Psoas muscle (tissue), 8 donors: Measurements from ENCODE around the gene OLA1. TPM values are rescaled to one million over a fixed set of nuclear protein-coding genes. Genes with fewer than 3 reads are reported as not detected.

ENCODE experiments used
- ATAC-seq, 4 donors: fragments of 200-7000 bp; cut with Tn5 transposase; one replicate each; pipeline ENCODE4 v1.9.1; 2020; ENCODE audit warnings: moderate library complexity in 3 of 4, mild to moderate bottlenecking in 2 of 4
- DNase-seq, 2 donors: peaks; one replicate each; pipeline ENCODE4 v3.0.0-alpha.2; 2020
- H3K27ac ChIP-seq: fragments of 200-600 bp; one replicate; pipeline ENCODE4 v1.8.0; 2022
- H3K27me3 ChIP-seq, 3 donors: fragments of 200-600 bp in 1 of 3; one replicate each; pipeline versions ENCODE4 v1.6.1 to v1.8.0; 2013 to 2022; ENCODE audit warnings: low read length in 2 of 3, mild to moderate bottlenecking in 2 of 3, moderate library complexity in 1 of 3; ENCODE audit not compliant: insufficient read depth in 3 of 3
- H3K36me3 ChIP-seq, 2 donors: fragments of 200-600 bp in 1 of 2; one replicate each; pipeline versions ENCODE4 v1.6.1 to v1.8.0; 2013 to 2022; ENCODE audit warnings: low read depth in 1 of 2, mild to moderate bottlenecking in 1 of 2, moderate library complexity in 1 of 2; ENCODE audit not compliant: insufficient read depth in 1 of 2
- H3K4me1 ChIP-seq: fragments of 200-600 bp; one replicate; pipeline ENCODE4 v1.8.0; 2022
- H3K4me3 ChIP-seq: fragments of 200-600 bp; one replicate; pipeline ENCODE4 v1.8.0; 2022; ENCODE audit warnings: mild to moderate bottlenecking
- H3K9me3 ChIP-seq: fragments of 200-600 bp; one replicate; pipeline ENCODE4 v1.8.0; 2022
- CTCF ChIP-seq: fragments of 200-600 bp; IDR thresholded peaks from one replicate; pipeline ENCODE4 v1.8.0; 2022; ENCODE audit warnings: antibody characterized with exemption
- WGBS, 3 donors: extraction: QIAGEN DNeasy Blood & Tissue Kit; methylation state at CpG; one replicate each; pipeline versions ENCODE4 v1.1.6 to v1.1.7; 2013; 5-methylcytosine and 5-hydroxymethylcytosine counted together
- intact Hi-C, 2 donors: fragments of 100-400 bp; cut with DNase I; formaldehyde crosslinking; loops; one replicate each; pipeline versions ENCODE4 v1.11.0 to v1.14.2; 2022
- polyA plus RNA-seq, 3 donors: library from polyadenylated mRNA; stranded (reverse); fragments of 200-250 nt; gene quantifications; one replicate each; pipeline ENCODE4 v1.2.3, GENCODE V29; 2013
- total RNA-seq, 4 donors: library from RNA; stranded (reverse); fragmentation: NEBNext Ultra II Directional in 2 of 4; extraction: Animal tissue kit (Norgen Biotek cat#: 25700) in 2 of 4; gene quantifications; one replicate each; pipeline versions ENCODE4 v1.2.1 to v1.2.4, GENCODE V29; 2021 to 2023
- donor health status: healthy with polysubstance abuse.
- donor health status: DM: no; HTN: no; CAD: no; lungs with moderate emphysema.
- donor health status: Bipolar disorder and iron deficiency.
- donor health status: healthy.
- donor health status: DM: yes; HTN: yes; CAD: no.
- donor health status: DM: no; HTN: no; CAD: no.
- donor health status: DM: no; HTN: no; CAD: no.
- donor health status: DM: yes; HTN: yes; CAD: no.

Gene OLA1
- total and polyA plus RNA-seq, 7 donors, result 86.8 to 125 (median 112) TPM

- Histone ChIP-seq H3K27me3 (no peaks in the 10 kb centered on the region), H3K4me3 (no peak overlapping the region), H3K4me1 (no peaks in the 10 kb centered on the region), H3K9me3 (no peaks in the 10 kb centered on the region), H3K27ac (no peak overlapping the region), H3K36me3 (no peaks in the 10 kb centered on the region)
- no peak for TF ChIP-seq CTCF
- 96 to 99% (median 98%) methylated on average over 3 of the region's 3 CpGs for WGBS, 3 donors
- DNase-seq (no peak), ATAC-seq (no peak)
- intact Hi-C loops, result no loop called here
Measured at GRCh38 chr2:174236429-174236828, 11.9 kb downstream of the OLA1 start.

GRCh38 chr2:174235680-174236079 is 12.7 kb downstream of the OLA1 start:
- DNase-seq (no peak), ATAC-seq (no peak)
- no peak overlapping the region for H3K4me3 ChIP-seq
- H3K36me3 ChIP-seq, result no peaks in the 10 kb centered on the region
- intact Hi-C loops, result no loop called here
- H3K27ac ChIP-seq, result no peak overlapping the region
- no peaks in the 10 kb centered on the region for H3K4me1 ChIP-seq
- H3K9me3 ChIP-seq, result no peaks in the 10 kb centered on the region
- H3K27me3 ChIP-seq, result no peaks in the 10 kb centered on the region
- whole genome bisulfite sequencing, 3 donors, result 75 to 80% (median 75%) methylated on average over 4 of the region's 4 CpGs
- no peak for TF ChIP-seq CTCF

- 88 to 92% (median 92%) methylated on average over 1 of the region's 1 CpG for WGBS, 3 donors
- Histone ChIP-seq H3K27ac (no peak overlapping the region), H3K27me3 (no peaks in the 10 kb centered on the region), H3K4me3 (no peak overlapping the region), H3K9me3 (no peaks in the 10 kb centered on the region), H3K4me1 (no peaks in the 10 kb centered on the region), H3K36me3 (peaks cover 0 to 5% of the 10 kb centered on the region in 2 donors)
- ATAC-seq (no peak), DNase-seq (no peak)
- TF ChIP-seq CTCF, result no peak
- intact Hi-C loops, result no loop called here
Measured at GRCh38 chr2:174233771-174234275, 14.5 kb downstream of the OLA1 start.

GRCh38 chr2:174227748-174228147 is 20.6 kb downstream of the OLA1 start:
- no peak overlapping the region for H3K27ac ChIP-seq
- WGBS, 3 donors, result 91 to 100% (median 97%) methylated on average over 1 of the region's 1 CpG
- no peak for TF ChIP-seq CTCF
- H3K9me3 ChIP-seq, result no peaks in the 10 kb centered on the region
- ATAC-seq, result no peak
- H3K4me3 ChIP-seq, result no peak overlapping the region
- no peaks in the 10 kb centered on the region for H3K4me1 ChIP-seq
- intact Hi-C loops, result no loop called here
- H3K36me3 ChIP-seq, result peaks cover 0 to 27% of the 10 kb centered on the region in 2 donors
- no peak for DNase-seq
- H3K27me3 ChIP-seq, result no peaks in the 10 kb centered on the region

GRCh38 chr2:174224665-174225288 is 23.6 kb downstream of the OLA1 start:
- no peak overlapping the region for H3K4me3 ChIP-seq
- no peaks in the 10 kb centered on the region for H3K27me3 ChIP-seq
- ATAC-seq, result no peak
- no peaks in the 10 kb centered on the region for H3K4me1 ChIP-seq
- no peak for DNase-seq
- intact Hi-C loops, result no loop called here
- no peak for TF ChIP-seq CTCF
- no peak overlapping the region for H3K27ac ChIP-seq
- no peaks in the 10 kb centered on the region for H3K9me3 ChIP-seq
- peaks cover 0 to 33% of the 10 kb centered on the region in 2 donors for H3K36me3 ChIP-seq
- WGBS, 3 donors, result 94 to 98% (median 95%) methylated on average over 7 of the region's 7 CpGs
